OCI-LY7 (cell line): Measurements from ENCODE around the gene CRIP1. TPM values are rescaled to one million over a fixed set of nuclear protein-coding genes. Genes with fewer than 3 reads are reported as not detected.

Source experiments
- BruUV-seq: library from RNA; stranded (reverse); fragments of 400-500 nt; replicated peaks from 2 replicates; lab custom pipeline; 2021; lab: Mats Ljungman, UMichigan
- CTCF ChIA-PET: fragments of 300-600 bp; sonication (Branson Sonifier 250); formaldehyde crosslinking; loops from one replicate; lab custom pipeline; 2022; ENCODE audit warnings: antibody characterized with exemption; ENCODE audit not compliant: unreplicated experiment; lab: Charles Lee
- POLR2A ChIA-PET: fragments of 300-600 bp; sonication (Branson Sonifier 250); formaldehyde crosslinking; loops from one replicate; lab custom pipeline; 2022; ENCODE audit warnings: antibody characterized with exemption; lab: Charles Lee
- DNase-seq: peaks from one replicate; pipeline ENCODE4 v3.0.0-alpha.2; 2015; ENCODE audit warnings: low spot score
- H2AFZ ChIP-seq: fragments of 200-600 bp; sonication (generic), shearing (Covaris generic); 2 replicates; pipeline ENCODE4 v1.6.1; 2014; ENCODE audit warnings: mild to moderate bottlenecking, antibody characterized with exemption, low read length, moderate library complexity
- H3K27ac ChIP-seq: fragments of 200-600 bp; sonication (generic); 2 replicates; pipeline ENCODE4 v1.5.1; 2014; ENCODE audit warnings: mixed run types, low read depth, mild to moderate bottlenecking, moderate library complexity, low read length, inconsistent platforms; ENCODE audit not compliant: poor library complexity, severe bottlenecking
- H3K36me3 ChIP-seq: fragments of 200-600 bp; sonication (generic); 2 replicates; pipeline ENCODE4 v1.6.1; 2014; ENCODE audit warnings: mild to moderate bottlenecking, antibody characterized with exemption, low read length, moderate library complexity, mixed read lengths; ENCODE audit not compliant: insufficient read depth
- H3K4me1 ChIP-seq: fragments of 200-600 bp; sonication (generic); 2 replicates; pipeline ENCODE4 v1.5.1; 2014; ENCODE audit warnings: mild to moderate bottlenecking, low read length; ENCODE audit not compliant: insufficient read depth, poor library complexity, severe bottlenecking
- H3K4me2 ChIP-seq: fragments of 200-600 bp; sonication (generic); 2 replicates; pipeline ENCODE4 v1.6.1; 2014; ENCODE audit warnings: mild to moderate bottlenecking, low read length
- H3K4me3 ChIP-seq: fragments of 200-600 bp; sonication (generic); 2 replicates; pipeline ENCODE4 v1.5.1; 2014; ENCODE audit warnings: mild to moderate bottlenecking, low read depth, low read length; ENCODE audit not compliant: poor library complexity, severe bottlenecking
- H3K79me2 ChIP-seq: fragments of 200-600 bp; sonication (generic); 2 replicates; pipeline ENCODE4 v1.6.1; 2016; ENCODE audit warnings: low read depth, mild to moderate bottlenecking, low read length, moderate library complexity, mixed read lengths; ENCODE audit not compliant: insufficient read depth
- H3K9me2 ChIP-seq: fragments of 200-600 bp; sonication (generic); 2 replicates; pipeline ENCODE4 v1.6.1; 2016; ENCODE audit warnings: mild to moderate bottlenecking, low read length, mixed read lengths; ENCODE audit not compliant: insufficient read depth
- H3K9me3 ChIP-seq: fragments of 200-600 bp; sonication (generic); 2 replicates; pipeline ENCODE4 v1.6.1; 2014; ENCODE audit warnings: mild to moderate bottlenecking, mixed run types, low read length, mixed read lengths
- H4K20me1 ChIP-seq: fragments of 200-600 bp; sonication (generic); 2 replicates; pipeline ENCODE4 v1.6.1; 2014; ENCODE audit warnings: mild to moderate bottlenecking, antibody characterized with exemption, low read length, moderate library complexity, mixed read lengths; ENCODE audit not compliant: insufficient read depth
- EZH2phosphoT487 ChIP-seq: fragments of 200-600 bp; sonication (generic); IDR thresholded peaks from 2 replicates; pipeline ENCODE4 v1.6.1; 2018; ENCODE audit warnings: low read depth, borderline replicate concordance, mild to moderate bottlenecking, mixed run types, antibody characterized with exemption, low read length, moderate library complexity, mixed read lengths
- intact Hi-C: fragments of 100-400 bp; cut with micrococcal nuclease; formaldehyde crosslinking; loops from one replicate; pipeline ENCODE4 v1.10.0; 2022; ENCODE audit not compliant: unreplicated experiment
- total RNA-seq, 2 experiments: library from RNA; depleted of rRNA in 1 of 2; stranded (reverse); fragments of >200 nt in 1 of 2; shearing (Covaris generic) in 1 of 2; gene quantifications; 2 replicates each; pipeline ENCODE4 v1.2.3, GENCODE V29; 2014 to 2022
- TF ChIP-seq, protein P1 (sequence below): fragments of 200-600 bp; sonication (generic); conservative IDR thresholded peaks from 2 replicates; pipeline ENCODE4 v1.5.1; 2014; ENCODE audit warnings: mild to moderate bottlenecking, antibody characterized with exemption, low read length, moderate library complexity, mixed read lengths

CRIP1 gene
- total RNA-seq, 2 experiments from 2014 or later = 4.6 TPM; not detected in 1

DNA sequence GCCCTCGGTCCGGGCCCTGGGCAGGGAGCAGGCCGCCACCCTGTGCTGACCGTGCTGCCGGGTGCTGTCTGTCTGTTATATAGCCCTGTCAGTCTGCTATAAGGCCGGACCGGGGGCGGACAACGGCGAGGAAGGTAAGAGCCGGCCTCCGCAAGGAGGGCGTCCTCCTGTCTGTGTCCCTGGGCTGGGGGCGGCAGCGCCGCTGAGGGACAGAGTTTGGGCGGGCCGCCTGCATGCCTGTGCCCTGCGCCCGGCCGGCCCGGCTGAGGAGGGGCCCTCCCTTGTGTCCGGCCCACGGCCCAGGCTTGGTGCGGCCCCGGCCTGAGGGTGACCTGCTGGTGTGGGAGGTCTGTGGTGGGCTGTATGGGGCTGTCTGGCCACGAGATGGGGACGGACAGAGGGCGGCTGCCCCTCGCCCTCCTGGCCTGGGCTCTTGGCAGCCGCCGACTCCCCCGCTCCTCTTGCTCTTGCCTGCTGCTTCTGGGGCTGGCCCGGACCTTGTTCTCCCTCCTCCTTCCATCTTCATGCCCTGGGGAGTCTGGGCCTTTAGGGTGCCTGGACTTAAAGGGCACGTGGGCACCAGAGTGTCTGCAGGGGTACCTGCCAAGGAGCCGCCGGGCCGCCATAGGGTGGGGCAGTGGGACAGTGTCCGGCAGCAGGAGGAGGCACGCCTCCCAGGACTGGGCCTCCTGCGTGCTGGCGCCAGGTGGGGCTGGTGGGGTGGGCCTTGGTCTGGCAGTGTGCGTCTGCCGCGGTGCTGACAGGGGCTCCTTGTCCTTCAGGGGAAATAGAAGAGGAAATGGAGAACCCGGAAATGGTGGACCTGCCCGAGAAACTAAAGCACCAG, 37.2 kb upstream of the CRIP1 start:
- no peak overlapping the region for H3K4me2 ChIP-seq
- H3K36me3 ChIP-seq = peaks cover 50% of the 10 kb centered on the region
- ChIA-PET POLR2A (no interaction called here), CTCF (no interaction called here)
- TF ChIP-seq EZH2phosphoT487 = no peak
- TF ChIP-seq, protein P1, sequence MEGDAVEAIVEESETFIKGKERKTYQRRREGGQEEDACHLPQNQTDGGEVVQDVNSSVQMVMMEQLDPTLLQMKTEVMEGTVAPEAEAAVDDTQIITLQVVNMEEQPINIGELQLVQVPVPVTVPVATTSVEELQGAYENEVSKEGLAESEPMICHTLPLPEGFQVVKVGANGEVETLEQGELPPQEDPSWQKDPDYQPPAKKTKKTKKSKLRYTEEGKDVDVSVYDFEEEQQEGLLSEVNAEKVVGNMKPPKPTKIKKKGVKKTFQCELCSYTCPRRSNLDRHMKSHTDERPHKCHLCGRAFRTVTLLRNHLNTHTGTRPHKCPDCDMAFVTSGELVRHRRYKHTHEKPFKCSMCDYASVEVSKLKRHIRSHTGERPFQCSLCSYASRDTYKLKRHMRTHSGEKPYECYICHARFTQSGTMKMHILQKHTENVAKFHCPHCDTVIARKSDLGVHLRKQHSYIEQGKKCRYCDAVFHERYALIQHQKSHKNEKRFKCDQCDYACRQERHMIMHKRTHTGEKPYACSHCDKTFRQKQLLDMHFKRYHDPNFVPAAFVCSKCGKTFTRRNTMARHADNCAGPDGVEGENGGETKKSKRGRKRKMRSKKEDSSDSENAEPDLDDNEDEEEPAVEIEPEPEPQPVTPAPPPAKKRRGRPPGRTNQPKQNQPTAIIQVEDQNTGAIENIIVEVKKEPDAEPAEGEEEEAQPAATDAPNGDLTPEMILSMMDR = no peak
- no peaks in the 10 kb centered on the region for H3K9me3 ChIP-seq
- no peak overlapping the region for H2AFZ ChIP-seq
- H3K79me2 ChIP-seq = no peaks in the 10 kb centered on the region
- no peaks in the 10 kb centered on the region for H3K4me1 ChIP-seq
- intact Hi-C loops = no loop called here
- H3K4me3 ChIP-seq = no peak overlapping the region
- no TSS peak for BruUV-seq
- H3K27ac ChIP-seq = no peak overlapping the region
- no peak for DNase-seq
- H3K9me2 ChIP-seq = no peaks in the 10 kb centered on the region
- no peaks in the 10 kb centered on the region for H4K20me1 ChIP-seq

DNA sequence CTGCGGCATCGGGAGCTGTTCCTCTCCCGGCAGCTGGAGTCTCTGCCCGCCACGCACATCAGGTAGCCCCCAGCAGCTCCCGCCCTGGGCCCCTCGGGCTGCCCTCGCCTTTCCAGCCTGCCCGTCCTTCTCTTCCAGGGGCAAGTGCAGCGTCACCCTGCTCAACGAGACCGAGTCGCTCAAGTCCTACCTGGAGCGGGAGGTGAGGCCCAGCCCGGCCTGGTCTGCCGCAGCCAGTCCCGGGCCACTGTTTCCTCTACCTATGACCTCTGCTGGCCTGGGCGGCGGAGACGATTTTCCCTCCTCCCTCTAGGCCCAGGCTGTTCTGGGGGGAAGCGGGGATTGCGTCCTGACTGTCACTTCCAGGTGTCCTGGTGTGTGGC, 36.6 kb upstream of the CRIP1 start:
- POLR2A ChIA-PET = no interaction called here
- H2AFZ ChIP-seq = no peak overlapping the region
- no peak for TF ChIP-seq EZH2phosphoT487
- TF ChIP-seq, protein P1 = no peak
- CTCF ChIA-PET = no interaction called here
- DNase-seq = no peak
- intact Hi-C loops = no loop called here
- H3K4me3 ChIP-seq = no peak overlapping the region
- no peak overlapping the region for H3K4me2 ChIP-seq
- no peak overlapping the region for H3K27ac ChIP-seq
- H3K9me3 ChIP-seq = no peaks in the 10 kb centered on the region
- no peaks in the 10 kb centered on the region for H3K79me2 ChIP-seq
- H4K20me1 ChIP-seq = no peaks in the 10 kb centered on the region
- no peaks in the 10 kb centered on the region for H3K4me1 ChIP-seq
- BruUV-seq = no TSS peak
- no peaks in the 10 kb centered on the region for H3K9me2 ChIP-seq
- peaks cover 56% of the 10 kb centered on the region for H3K36me3 ChIP-seq
